ENCODE results near the gene ATG10.

Gene ATG10

GRCh38 chr5:82073179-82073578 lies 101.4 kb downstream of the ATG10 start:
- Histone ChIP-seq H3K4me1 (ENCODE audit: insufficient read depth, low read length, severe bottlenecking) (no peaks in the 10 kb centered on the region), H2AFZ (ENCODE audit: low read length) (no peak overlapping the region), H3K36me3 (ENCODE audit: insufficient read depth, low read length) (no peaks in the 10 kb centered on the region), H3K79me2 (ENCODE audit: insufficient read depth, low read length) (no peaks in the 10 kb centered on the region), H4K20me1 (ENCODE audit: insufficient read depth, low read length) (no peaks in the 10 kb centered on the region), H3K9me3 (ENCODE audit: low read length) (no peaks in the 10 kb centered on the region), H3K9ac (ENCODE audit: low read length) (no peak overlapping the region), H3K9me2 (ENCODE audit: low read depth, low read length) (no peaks in the 10 kb centered on the region), H3F3A (ENCODE audit: insufficient read depth, low read length) (no peaks in the 10 kb centered on the region), H3K27ac (ENCODE audit: low read depth, low read length, poor library complexity, severe bottlenecking) (no peak overlapping the region), H3K4me2 (ENCODE audit: low read length) (no peak overlapping the region), H3K4me3 (ENCODE audit: low read depth, low read length, poor library complexity, severe bottlenecking) (no peak overlapping the region), H3K27me3 (ENCODE audit: insufficient read depth, low read length) (no peaks in the 10 kb centered on the region)
- no peak for TF ChIP-seq CTCF (IDR thresholded peaks at IDR 0.05; ENCODE audit: low read length)
- TF ChIP-seq EZH2 (IDR thresholded peaks at IDR 0.05; ENCODE audit: borderline replicate concordance, low read length), result no peak

- Histone ChIP-seq H3K79me2 (ENCODE audit: insufficient read depth, low read length) (no peaks in the 10 kb centered on the region), H3K4me1 (ENCODE audit: insufficient read depth, low read length, severe bottlenecking) (no peaks in the 10 kb centered on the region), H3K9me3 (ENCODE audit: low read length) (no peaks in the 10 kb centered on the region), H3K9ac (ENCODE audit: low read length) (no peak overlapping the region), H4K20me1 (ENCODE audit: insufficient read depth, low read length) (no peaks in the 10 kb centered on the region), H3K9me2 (ENCODE audit: low read depth, low read length) (no peaks in the 10 kb centered on the region), H3K4me2 (ENCODE audit: low read length) (no peak overlapping the region), H2AFZ (ENCODE audit: low read length) (no peak overlapping the region), H3K27me3 (ENCODE audit: insufficient read depth, low read length) (no peaks in the 10 kb centered on the region), H3K4me3 (ENCODE audit: low read depth, low read length, poor library complexity, severe bottlenecking) (no peak overlapping the region), H3K27ac (ENCODE audit: low read depth, low read length, poor library complexity, severe bottlenecking) (no peak overlapping the region), H3F3A (ENCODE audit: insufficient read depth, low read length) (no peaks in the 10 kb centered on the region), H3K36me3 (ENCODE audit: insufficient read depth, low read length) (no peaks in the 10 kb centered on the region)
- no peak for TF ChIP-seq EZH2 (IDR thresholded peaks at IDR 0.05; ENCODE audit: borderline replicate concordance, low read length)
- TF ChIP-seq CTCF (IDR thresholded peaks at IDR 0.05; ENCODE audit: low read length), result no peak
These were observed 103.1 kb downstream of the ATG10 start for GRCh38 chr5:82074950-82075349.

- Histone ChIP-seq H3K4me2 (ENCODE audit: low read length) (no peak overlapping the region), H3K4me1 (ENCODE audit: insufficient read depth, low read length, severe bottlenecking) (no peaks in the 10 kb centered on the region), H2AFZ (ENCODE audit: low read length) (no peak overlapping the region), H3K9me3 (ENCODE audit: low read length) (0 out of 2 replicates have a peak, but pooled peaks cover 4% of the 10 kb centered on the region), H3F3A (ENCODE audit: insufficient read depth, low read length) (no peaks in the 10 kb centered on the region), H3K27me3 (ENCODE audit: insufficient read depth, low read length) (no peaks in the 10 kb centered on the region), H4K20me1 (ENCODE audit: insufficient read depth, low read length) (no peaks in the 10 kb centered on the region), H3K4me3 (ENCODE audit: low read depth, low read length, poor library complexity, severe bottlenecking) (no peak overlapping the region), H3K79me2 (ENCODE audit: insufficient read depth, low read length) (no peaks in the 10 kb centered on the region), H3K36me3 (ENCODE audit: insufficient read depth, low read length) (no peaks in the 10 kb centered on the region), H3K9ac (ENCODE audit: low read length) (no peak overlapping the region), H3K27ac (ENCODE audit: low read depth, low read length, poor library complexity, severe bottlenecking) (no peak overlapping the region), H3K9me2 (ENCODE audit: low read depth, low read length) (no peaks in the 10 kb centered on the region)
- TF ChIP-seq EZH2 (IDR thresholded peaks at IDR 0.05; ENCODE audit: borderline replicate concordance, low read length) (no peak), CTCF (IDR thresholded peaks at IDR 0.05; ENCODE audit: low read length) (no peak)
These were observed 105.7 kb downstream of the ATG10 start for GRCh38 chr5:82077496-82077895.

Measured in OCI-LY1 (cell line).